22Rv1 (cell line): Measurements from ENCODE around the gene DIABLO.
"Not testable (repeated sequence)": the region's sequence is repeated elsewhere in the genome, so short reads cannot be mapped to it uniquely, and the experiment has no call there.

Experiments used
- H3K27ac ChIP-seq: fragments of 450-650 bp; 2 replicates; pipeline ENCODE4 v1.5.1; 2017
- ZFX ChIP-seq: fragments of 450-650 bp; IDR thresholded peaks from 2 replicates; pipeline ENCODE4 v1.6.1; 2017; ENCODE audit warnings: antibody characterized with exemption, borderline replicate concordance
- TF ChIP-seq, protein P1 (sequence below): fragments of 450-650 bp; IDR thresholded peaks from 2 replicates; pipeline ENCODE4 v1.5.1; 2017; ENCODE audit warnings: mild to moderate bottlenecking

The DIABLO gene

DNA sequence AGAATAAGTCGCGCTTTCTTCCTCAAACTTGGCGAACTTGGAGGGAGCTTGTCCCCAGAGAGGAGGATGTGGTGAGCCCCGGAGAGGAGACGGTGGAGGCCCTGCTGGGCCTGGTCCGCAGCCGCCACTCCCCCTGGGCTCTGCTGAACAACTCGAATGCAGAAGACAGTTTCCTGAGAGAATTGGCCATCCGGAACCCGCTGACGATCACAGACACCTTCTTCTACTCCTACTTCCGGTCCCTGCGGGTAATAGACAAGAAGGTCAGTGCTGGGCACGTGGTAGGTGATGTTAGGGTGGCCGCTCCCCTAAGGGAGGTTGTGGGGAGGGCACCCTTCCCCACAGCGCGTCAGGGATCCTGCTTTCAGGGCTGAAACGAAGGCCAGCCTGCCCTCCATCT, 41.3 kb downstream of the DIABLO start:
- H3K27ac ChIP-seq: no peak overlapping the region
- TF ChIP-seq, protein P1, sequence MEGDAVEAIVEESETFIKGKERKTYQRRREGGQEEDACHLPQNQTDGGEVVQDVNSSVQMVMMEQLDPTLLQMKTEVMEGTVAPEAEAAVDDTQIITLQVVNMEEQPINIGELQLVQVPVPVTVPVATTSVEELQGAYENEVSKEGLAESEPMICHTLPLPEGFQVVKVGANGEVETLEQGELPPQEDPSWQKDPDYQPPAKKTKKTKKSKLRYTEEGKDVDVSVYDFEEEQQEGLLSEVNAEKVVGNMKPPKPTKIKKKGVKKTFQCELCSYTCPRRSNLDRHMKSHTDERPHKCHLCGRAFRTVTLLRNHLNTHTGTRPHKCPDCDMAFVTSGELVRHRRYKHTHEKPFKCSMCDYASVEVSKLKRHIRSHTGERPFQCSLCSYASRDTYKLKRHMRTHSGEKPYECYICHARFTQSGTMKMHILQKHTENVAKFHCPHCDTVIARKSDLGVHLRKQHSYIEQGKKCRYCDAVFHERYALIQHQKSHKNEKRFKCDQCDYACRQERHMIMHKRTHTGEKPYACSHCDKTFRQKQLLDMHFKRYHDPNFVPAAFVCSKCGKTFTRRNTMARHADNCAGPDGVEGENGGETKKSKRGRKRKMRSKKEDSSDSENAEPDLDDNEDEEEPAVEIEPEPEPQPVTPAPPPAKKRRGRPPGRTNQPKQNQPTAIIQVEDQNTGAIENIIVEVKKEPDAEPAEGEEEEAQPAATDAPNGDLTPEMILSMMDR: no peak
- no peak for TF ChIP-seq ZFX

DNA sequence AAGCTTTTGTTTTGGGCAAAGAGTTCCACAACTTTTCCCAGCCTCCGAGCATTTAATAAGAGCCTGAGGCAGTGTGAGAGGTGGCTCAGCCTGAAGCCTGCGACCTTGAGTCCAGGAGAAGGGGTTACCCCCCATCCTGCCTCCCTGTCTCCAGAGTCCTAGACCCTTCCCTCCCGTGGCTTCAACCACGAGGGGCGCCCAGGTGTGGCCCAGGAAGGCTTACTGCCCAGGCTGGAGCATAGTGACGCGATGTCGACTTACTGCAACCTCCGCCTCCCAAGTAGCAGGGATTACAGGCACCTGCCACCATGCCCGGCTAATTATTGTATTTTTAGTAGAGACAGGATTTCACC, 42.3 kb downstream of the DIABLO start:
- no peak overlapping the region for H3K27ac ChIP-seq
- TF ChIP-seq, protein P1: no peak
- no peak for TF ChIP-seq ZFX

DNA sequence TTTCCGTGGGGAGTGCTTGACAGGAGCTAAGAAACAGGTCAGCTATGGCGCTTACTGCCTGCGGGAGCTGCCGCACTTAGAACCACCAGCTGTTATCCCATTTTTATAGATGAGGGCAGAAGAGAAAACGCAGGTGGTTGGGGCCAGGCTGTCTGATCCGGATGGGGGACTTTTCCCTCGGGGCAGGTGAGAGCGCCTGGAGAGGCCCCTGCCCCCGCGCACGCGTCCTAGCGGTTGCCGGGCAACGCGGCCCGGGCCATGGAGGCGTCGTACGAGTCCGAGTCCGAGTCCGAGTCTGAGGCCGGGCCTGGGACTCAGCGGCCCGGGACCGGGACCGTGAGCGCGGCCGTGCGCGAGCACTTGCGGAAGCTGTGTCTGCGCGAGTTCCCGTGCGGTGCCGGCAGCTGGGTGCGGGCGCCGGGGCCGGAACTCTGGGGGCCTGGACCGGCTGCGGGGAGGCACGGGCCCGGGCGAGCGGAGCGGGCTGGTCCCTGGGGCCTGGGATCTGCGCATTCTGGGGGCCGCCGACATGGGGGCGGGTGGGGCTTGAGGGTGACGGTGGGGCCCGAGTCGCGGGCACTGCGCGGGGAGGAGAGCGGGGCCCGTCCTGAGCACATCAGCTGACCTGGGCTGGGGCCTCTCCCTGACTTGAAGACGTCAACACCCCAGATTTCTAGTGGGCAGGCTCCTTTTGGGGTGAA, 42.8 kb downstream of the DIABLO start, which contains the start of gene LRRC43:
LRRC43 (plus strand) TSS at position 237 of the 701 bp plus-strand sequence; CDS start at position 259, 22 bp downstream.
- H3K27ac ChIP-seq: peak within 1 kb of the TSS; percentile 44

DNA sequence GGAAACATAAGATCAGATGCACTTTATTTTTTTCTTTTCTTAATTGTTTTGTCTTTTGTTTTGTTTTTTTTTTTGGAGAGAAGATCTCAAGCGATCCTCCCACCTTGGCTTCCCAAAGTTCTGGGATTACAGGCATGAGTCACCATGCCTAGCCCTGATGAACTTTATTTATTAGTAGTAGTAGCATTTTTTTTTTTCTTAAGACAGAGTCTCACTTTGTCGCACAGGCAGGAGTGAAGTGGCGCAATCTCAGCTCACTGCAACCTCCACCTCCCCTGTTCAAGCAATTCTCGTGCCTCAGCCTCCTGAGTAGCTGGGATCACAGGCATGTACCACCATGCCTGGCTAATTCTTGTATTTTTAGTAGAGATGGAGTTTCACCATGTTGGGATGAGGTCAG, 49.4 kb downstream of the DIABLO start:
- H3K27ac ChIP-seq: not testable (repeated sequence)

More for the DNA sequence above, 42.8 kb downstream of the DIABLO start, which contains the start of gene LRRC43:
- TF ChIP-seq, protein P1: no peak
- no peak for TF ChIP-seq ZFX

- H3K27ac ChIP-seq: no peak within 1 kb of the TSS
- TF ChIP-seq, protein P1: no peak
- TF ChIP-seq ZFX: no peak
Observed at GRCh38 chr12:122174155-122174845, 51.6 kb downstream of the DIABLO start, which contains the start of gene IL31. IL31 (minus strand) TSS chr12:122174221; CDS start chr12:122174172, 49 bp downstream.

DNA sequence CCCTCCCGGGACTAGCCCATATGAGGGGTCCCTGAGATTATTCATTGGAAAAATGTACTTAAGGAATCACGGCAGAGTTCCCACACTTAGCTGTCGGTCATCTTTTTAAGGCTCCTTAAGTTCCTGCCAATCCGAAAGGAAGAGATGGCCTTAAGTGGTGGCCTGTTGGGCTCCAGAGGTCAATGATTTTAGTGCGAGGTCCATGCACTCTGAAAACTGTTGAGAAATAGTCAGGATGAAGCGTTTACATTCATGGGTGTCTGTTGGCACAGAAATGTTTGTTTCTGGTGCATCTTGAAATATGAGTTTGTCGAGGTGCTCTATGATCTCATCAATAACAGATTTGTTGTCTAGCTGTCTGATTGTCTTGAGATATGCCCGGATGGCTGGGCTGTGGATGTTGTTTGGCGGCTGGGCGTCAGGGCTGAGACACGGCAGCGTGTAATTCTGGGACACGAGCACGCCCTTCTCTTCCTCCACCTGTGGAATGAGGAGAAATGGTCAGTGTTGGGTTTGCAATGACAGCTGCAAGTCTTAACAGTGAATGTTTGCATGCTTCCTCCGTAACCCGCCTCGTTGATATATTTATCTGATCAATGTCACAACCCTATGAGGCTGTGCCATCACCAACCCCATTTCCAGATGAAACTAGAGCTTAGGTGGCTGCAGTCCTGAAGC, 53.5 kb downstream of the DIABLO start:
- H3K27ac ChIP-seq: no peak overlapping the region
- TF ChIP-seq, protein P1: no peak
- no peak for TF ChIP-seq ZFX

DNA sequence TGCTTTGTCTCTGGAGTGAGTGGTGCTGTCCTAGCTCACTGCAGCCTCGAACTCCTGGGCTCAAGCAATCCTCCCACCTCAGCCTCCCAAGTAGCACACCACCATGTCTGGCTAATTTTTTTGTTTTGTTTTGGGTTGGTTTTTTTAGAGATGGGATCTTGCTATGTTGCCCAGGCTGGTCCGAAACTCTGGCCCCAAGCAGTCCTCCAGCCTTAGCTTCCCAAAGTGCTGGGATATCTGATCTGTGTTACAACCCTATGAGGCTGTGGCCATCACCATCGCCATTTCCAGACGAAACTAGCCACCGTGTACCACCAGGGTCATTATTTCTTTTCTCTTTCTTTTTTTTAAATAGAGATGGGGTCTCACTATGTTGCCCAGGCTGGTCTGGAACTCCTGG, 54.5 kb downstream of the DIABLO start:
- H3K27ac ChIP-seq: no peak overlapping the region
- TF ChIP-seq, protein P1: no peak
- TF ChIP-seq ZFX: no peak
